Stimulated activated CD4-positive, alpha-beta T cell treated with anti-CD3 and anti-CD28 coated beads, Interleukin-12 subunit alpha, Interleukin-12 subunit beta, amount 100 ng/mL, for 24 hours (primary cell): ENCODE data around the gene TMEM123.

Experiments used
- DNase-seq, 2 experiments: peaks; one replicate each; pipeline ENCODE4 v3.0.0-alpha.2; 2020; ENCODE audit warnings: low read depth in 2 of 2

Gene TMEM123

GRCh38 chr11:102423936-102424335 lies 28.6 kb downstream of the TMEM123 start:
- DNase-seq, result no peak

- no peak for DNase-seq
Measured at GRCh38 chr11:102422817-102423712, 29.5 kb downstream of the TMEM123 start.

DNA sequence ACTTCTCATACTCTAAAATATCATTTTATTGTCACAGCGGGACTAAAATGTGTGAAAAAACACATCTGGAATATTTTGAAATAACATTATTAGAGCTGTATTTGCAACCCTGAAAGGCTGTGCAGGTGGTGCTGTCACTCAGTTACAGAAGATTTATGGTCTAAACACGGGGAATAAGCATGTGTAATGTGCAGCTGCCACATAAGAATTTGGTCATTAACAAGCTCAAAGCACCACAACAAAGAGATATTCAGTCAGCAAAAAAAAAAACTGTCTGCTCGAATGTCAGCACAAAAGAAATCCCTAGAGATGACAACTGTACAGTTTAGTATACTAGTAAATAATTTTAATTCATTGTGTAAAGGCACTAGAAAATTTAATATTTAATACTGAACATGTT lies 31.3 kb downstream of the TMEM123 start:
- no peak for DNase-seq

GRCh38 chr11:102420547-102420946 lies 32.0 kb downstream of the TMEM123 start:
- no peak for DNase-seq

GRCh38 chr11:102419181-102419580 lies 33.4 kb downstream of the TMEM123 start:
- no peak for DNase-seq

GRCh38 chr11:102416976-102417375 lies 35.6 kb downstream of the TMEM123 start:
- no peak for DNase-seq

GRCh38 chr11:102415304-102415916 lies 37.2 kb downstream of the TMEM123 start:
- no peak for DNase-seq

GRCh38 chr11:102414559-102414958 lies 38.0 kb downstream of the TMEM123 start:
- DNase-seq, result no peak

GRCh38 chr11:102413497-102413896 lies 39.1 kb downstream of the TMEM123 start:
- no peak for DNase-seq

- no peak for DNase-seq
Measured at GRCh38 chr11:102411142-102411541, 41.4 kb downstream of the TMEM123 start.

DNA sequence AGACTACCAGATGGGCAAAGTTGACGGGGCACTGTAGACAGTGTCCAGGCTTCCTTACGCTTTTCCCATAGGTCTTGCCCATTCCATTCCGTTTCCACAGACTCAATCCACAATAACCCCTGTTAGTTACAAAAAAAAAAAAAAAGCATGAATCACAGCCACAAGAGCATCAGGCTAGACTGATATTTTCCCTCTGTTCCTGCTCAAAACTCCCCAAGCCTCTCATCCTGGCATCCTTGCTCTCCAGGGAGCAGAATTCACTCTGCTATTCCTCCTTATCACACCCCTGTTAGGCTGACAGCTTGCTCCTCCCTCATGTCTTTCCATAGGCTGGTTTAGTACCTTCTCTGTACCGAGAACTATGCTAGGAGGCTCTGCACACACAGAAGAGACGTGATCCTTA lies 42.2 kb downstream of the TMEM123 start:
- no peak for DNase-seq

GRCh38 chr11:102408339-102408738 lies 44.2 kb downstream of the TMEM123 start:
- no peak for DNase-seq

- no peak for DNase-seq
Measured at GRCh38 chr11:102407901-102408300, 44.7 kb downstream of the TMEM123 start.

GRCh38 chr11:102406099-102406498 lies 46.5 kb downstream of the TMEM123 start:
- DNase-seq, result no peak

GRCh38 chr11:102405501-102405900 lies 47.1 kb downstream of the TMEM123 start:
- DNase-seq, result no peak

DNA sequence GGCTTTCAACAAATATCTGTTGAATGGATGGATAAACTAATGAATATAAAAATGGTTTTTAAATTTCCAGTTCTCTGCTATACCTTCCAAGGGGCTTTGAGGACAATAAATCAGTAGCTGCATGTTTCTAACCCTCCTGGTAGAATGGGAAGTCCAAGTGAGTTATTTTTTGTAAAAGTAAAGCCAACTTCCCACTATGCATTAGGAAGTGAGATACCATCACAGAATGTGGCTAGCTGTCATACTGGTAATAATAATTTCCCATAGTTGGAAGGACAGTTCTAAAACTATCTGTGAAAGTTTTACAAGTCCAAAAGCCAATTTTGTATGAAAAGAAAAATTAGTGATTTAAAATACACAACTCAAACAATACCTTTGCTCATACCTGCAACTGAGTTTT lies 50.0 kb downstream of the TMEM123 start:
- DNase-seq, result no peak

DNA sequence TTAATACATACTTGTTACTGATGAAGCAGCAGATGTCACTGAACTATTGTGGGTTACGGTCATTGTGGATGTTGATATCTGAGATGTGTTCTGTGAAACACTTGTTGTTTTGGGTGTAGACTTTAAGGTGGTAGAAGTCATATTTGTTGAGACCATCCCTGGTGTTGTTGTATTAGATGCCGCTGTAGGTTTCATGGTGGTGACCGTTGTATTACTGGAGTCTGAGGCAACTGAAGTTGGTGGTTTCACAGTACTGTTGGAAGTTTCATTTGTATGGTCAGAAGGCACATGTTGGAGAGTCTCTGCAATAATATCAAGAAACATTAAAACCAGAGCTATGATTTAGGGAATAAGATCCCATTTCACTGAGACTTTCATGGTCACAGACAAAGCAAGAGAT lies 50.7 kb downstream of the TMEM123 start:
- DNase-seq, result no peak

DNA sequence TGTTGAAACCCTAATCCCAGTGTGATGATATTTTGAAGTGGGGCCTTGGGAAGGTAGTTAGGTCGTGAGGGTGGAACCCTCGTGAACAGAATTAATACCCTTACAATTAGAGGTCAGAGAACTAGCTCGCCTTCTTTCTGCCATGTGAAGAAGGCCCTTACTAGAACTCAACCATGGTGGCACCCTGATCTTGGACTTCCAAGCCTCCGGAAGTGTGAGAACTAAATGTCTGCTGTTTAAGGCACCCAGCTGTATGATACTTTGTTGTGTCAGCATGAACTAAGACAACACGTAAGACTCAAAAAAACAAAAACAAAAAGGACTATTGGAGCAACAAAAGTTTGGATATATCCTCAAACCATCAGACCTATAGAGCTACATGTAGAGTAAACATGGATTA lies 52.0 kb downstream of the TMEM123 start:
- DNase-seq, result no peak

DNA sequence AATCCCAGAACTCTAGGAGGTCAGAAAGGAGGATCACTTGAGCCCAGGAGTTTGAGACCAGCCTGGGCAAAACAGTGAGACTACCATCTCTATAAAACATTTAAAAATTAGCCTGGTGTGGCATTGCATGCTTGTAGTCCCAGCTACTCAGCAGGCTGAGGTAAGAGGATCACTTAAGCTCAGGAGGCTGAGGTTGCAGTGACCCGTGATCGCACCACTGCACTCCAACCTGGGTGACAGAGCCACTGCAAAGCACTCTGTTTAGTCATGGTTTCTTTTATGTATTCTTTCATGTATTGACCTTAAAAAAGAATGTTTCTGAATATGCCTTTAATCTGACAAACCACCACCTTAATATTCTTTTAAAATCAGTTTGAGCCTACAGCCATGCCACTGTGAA lies 53.4 kb downstream of the TMEM123 start:
- no peak for DNase-seq

DNA sequence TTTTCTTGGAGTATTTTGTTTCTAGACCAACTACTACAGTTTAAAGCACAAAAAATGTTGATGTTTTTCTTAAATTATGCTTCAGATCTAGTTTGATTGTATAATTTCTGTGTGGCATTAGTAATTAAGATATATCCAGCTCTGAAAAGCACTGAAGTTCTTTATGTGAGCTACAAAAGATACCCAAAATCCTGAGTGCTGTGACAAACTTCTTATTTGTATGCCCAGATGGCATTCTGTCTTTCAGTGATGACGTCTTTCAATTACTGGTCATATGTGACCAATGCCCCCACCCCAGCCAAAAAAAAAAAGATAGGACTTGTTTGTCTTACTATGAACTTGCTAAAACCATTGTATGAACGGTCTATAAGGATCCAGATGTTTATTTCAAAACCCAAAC lies 54.3 kb downstream of the TMEM123 start:
- DNase-seq, result no peak

- DNase-seq, result no peak
Measured at GRCh38 chr11:102396708-102397563, 55.6 kb downstream of the TMEM123 start.

DNA sequence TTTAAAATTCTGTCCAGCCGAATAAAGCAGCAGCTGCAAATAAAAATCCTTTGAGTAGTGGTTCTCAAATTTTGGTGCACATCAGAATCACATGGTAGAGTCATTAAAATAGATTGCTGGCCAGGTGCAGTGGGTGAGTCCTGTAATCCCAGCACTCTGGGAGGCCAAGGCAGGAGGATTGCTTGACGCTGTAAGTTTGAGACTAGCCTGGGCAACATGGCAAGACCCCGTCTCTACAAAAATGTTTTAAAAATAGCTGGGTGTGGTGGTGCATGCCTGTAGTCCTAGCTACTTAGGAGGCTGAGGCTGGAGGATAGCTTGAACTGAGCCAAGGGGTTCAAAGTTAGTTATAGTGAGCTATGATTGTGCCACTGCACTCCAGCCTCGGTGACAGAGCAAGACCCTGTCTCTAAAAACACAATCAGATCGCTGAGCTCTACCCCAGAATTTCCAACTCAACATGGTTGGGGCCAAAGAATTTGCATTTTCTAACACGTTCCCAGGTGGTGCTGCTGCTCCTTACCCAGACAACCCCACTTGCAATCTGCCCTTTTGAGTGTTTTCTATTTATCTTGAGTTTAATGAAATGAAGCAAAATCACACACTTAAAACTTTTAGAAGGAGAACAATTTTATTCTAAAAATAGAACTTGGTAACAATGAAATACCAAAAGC lies 56.7 kb downstream of the TMEM123 start:
- no peak for DNase-seq
